HEK293 (cell line): ENCODE results near the gene SLC2A4RG.
A peak's percentile ranks its signal among the peaks of the same experiment; 100 is the strongest.

Experiments used
- CTCF ChIA-PET: fragments of 350-600 bp; formaldehyde crosslinking; extraction: SDS; loops from one replicate; lab custom pipeline; 2021; ENCODE audit warnings: antibody characterized with exemption; lab: Yijun Ruan, JAX
- POLR2A ChIA-PET: fragments of 300-600 bp; formaldehyde crosslinking; extraction: SDS; loops from one replicate; lab custom pipeline; 2020; ENCODE audit warnings: antibody characterized with exemption, inconsistent platforms; lab: Yijun Ruan, JAX
- H3K27ac ChIP-seq: fragments of 200-500 bp; sonication (Bioruptor generic); 2 replicates; pipeline ENCODE4 v1.5.1; 2014; ENCODE audit warnings: low read depth, low read length, control low read depth, inconsistent platforms; ENCODE audit errors: extremely low read depth
- H3K36me3 ChIP-seq, 2 experiments: fragments of 200-500 bp in 1 of 2; sonication (Bioruptor generic) in 1 of 2; 1 replicate in 1 of 2; 2 replicates in 1 of 2; pipeline ENCODE4 v1.5.1; 2014 to 2017; ENCODE audit warnings: inconsistent platforms in 2 of 2, low read length in 2 of 2; ENCODE audit not compliant: control insufficient read depth in 2 of 2, insufficient read depth in 1 of 2
- H3K4me1 ChIP-seq: fragments of 200-500 bp; sonication (Bioruptor generic); 2 replicates; pipeline ENCODE4 v1.5.1; 2014; ENCODE audit warnings: mild to moderate bottlenecking, low read length, inconsistent platforms; ENCODE audit not compliant: control insufficient read depth, insufficient read depth
- H3K4me3 ChIP-seq: 2 replicates; pipeline ENCODE4 v1.5.1; 2011; ENCODE audit warnings: low read depth, mild to moderate bottlenecking, control low read depth, low read length, moderate library complexity
- H3K9me3 ChIP-seq: fragments of 200-500 bp; sonication (Bioruptor generic); 2 replicates; pipeline ENCODE4 v1.5.1; 2014; ENCODE audit warnings: low read depth, low read length, inconsistent platforms; ENCODE audit not compliant: control insufficient read depth, insufficient read depth
- EGR2 ChIP-seq: fragments of 450-650 bp; formaldehyde crosslinking; IDR thresholded peaks from 2 replicates; pipeline ENCODE4 v1.5.1; 2016; ENCODE audit warnings: low read depth, missing biosample characterization, missing genetic modification characterization
- GFI1B ChIP-seq: fragments of 450-650 bp; formaldehyde crosslinking; IDR thresholded peaks from 2 replicates; pipeline ENCODE4 v1.5.1; 2016; ENCODE audit warnings: missing biosample characterization, missing genetic modification characterization
- SCRT2 ChIP-seq: fragments of 450-650 bp; formaldehyde crosslinking; IDR thresholded peaks from 2 replicates; pipeline ENCODE4 v1.5.1; 2016; ENCODE audit warnings: missing biosample characterization, missing genetic modification characterization
- YY1 ChIP-seq: fragments of 450-650 bp; formaldehyde crosslinking; IDR thresholded peaks from 2 replicates; pipeline ENCODE4 v1.5.1; 2018; ENCODE audit warnings: missing biosample characterization, missing genetic modification characterization
- ZBTB21 ChIP-seq: fragments of 450-650 bp; formaldehyde crosslinking; IDR thresholded peaks from 2 replicates; pipeline ENCODE4 v1.5.1; 2017; ENCODE audit warnings: missing biosample characterization, missing genetic modification characterization
- ZFHX2 ChIP-seq: fragments of 450-650 bp; formaldehyde crosslinking; conservative IDR thresholded peaks from 2 replicates; pipeline ENCODE4 v1.5.1; 2016; ENCODE audit warnings: missing biosample characterization, missing genetic modification characterization
- ZIC2 ChIP-seq: fragments of 450-650 bp; formaldehyde crosslinking; IDR thresholded peaks from 2 replicates; pipeline ENCODE4 v1.5.1; 2016; ENCODE audit warnings: missing biosample characterization, missing genetic modification characterization
- ZNF10 ChIP-seq: fragments of 450-650 bp; formaldehyde crosslinking; IDR thresholded peaks from 2 replicates; pipeline ENCODE4 v1.5.1; 2017; ENCODE audit warnings: missing biosample characterization, missing genetic modification characterization
- ZNF146 ChIP-seq: fragments of 450-650 bp; formaldehyde crosslinking; IDR thresholded peaks from 2 replicates; pipeline ENCODE4 v1.5.1; 2016; ENCODE audit warnings: missing biosample characterization, missing genetic modification characterization
- ZNF23 ChIP-seq: fragments of 450-650 bp; formaldehyde crosslinking; IDR thresholded peaks from 2 replicates; pipeline ENCODE4 v1.5.1; 2016; ENCODE audit warnings: missing biosample characterization, missing genetic modification characterization, borderline replicate concordance
- ZNF350 ChIP-seq: fragments of 450-650 bp; formaldehyde crosslinking; IDR thresholded peaks from 2 replicates; pipeline ENCODE4 v1.5.0; 2017; ENCODE audit warnings: missing biosample characterization, mild to moderate bottlenecking, missing genetic modification characterization
- ZNF423 ChIP-seq: fragments of 450-650 bp; formaldehyde crosslinking; IDR thresholded peaks from 2 replicates; pipeline ENCODE4 v1.5.1; 2016; ENCODE audit warnings: missing biosample characterization, missing genetic modification characterization
- ZNF518A ChIP-seq: fragments of 450-650 bp; formaldehyde crosslinking; conservative IDR thresholded peaks from 2 replicates; pipeline ENCODE4 v1.5.1; 2016; ENCODE audit warnings: low read depth, missing biosample characterization, missing genetic modification characterization
- ZNF571 ChIP-seq: fragments of 450-650 bp; formaldehyde crosslinking; IDR thresholded peaks from 2 replicates; pipeline ENCODE4 v1.5.0; 2017; ENCODE audit warnings: missing biosample characterization, missing genetic modification characterization
- ZNF580 ChIP-seq: fragments of 450-650 bp; formaldehyde crosslinking; IDR thresholded peaks from 2 replicates; pipeline ENCODE4 v1.5.1; 2016; ENCODE audit warnings: missing biosample characterization, missing genetic modification characterization
- ZNF610 ChIP-seq: fragments of 450-650 bp; formaldehyde crosslinking; IDR thresholded peaks from 2 replicates; pipeline ENCODE4 v1.5.1; 2016; ENCODE audit warnings: missing biosample characterization, missing genetic modification characterization, borderline replicate concordance
- ZNF660 ChIP-seq: fragments of 450-650 bp; IDR thresholded peaks from 2 replicates; pipeline ENCODE4 v1.5.1; 2018; ENCODE audit warnings: missing biosample characterization, mild to moderate bottlenecking, missing genetic modification characterization
- ZNF785 ChIP-seq: fragments of 450-650 bp; formaldehyde crosslinking; IDR thresholded peaks from 2 replicates; pipeline ENCODE4 v1.5.1; 2016; ENCODE audit warnings: missing biosample characterization, missing genetic modification characterization
- ZSCAN30 ChIP-seq: fragments of 450-650 bp; IDR thresholded peaks from 2 replicates; pipeline ENCODE4 v1.5.1; 2018; ENCODE audit warnings: missing biosample characterization, mild to moderate bottlenecking, missing genetic modification characterization, moderate library complexity
- ZSCAN4 ChIP-seq: fragments of 450-650 bp; formaldehyde crosslinking; IDR thresholded peaks from 2 replicates; pipeline ENCODE4 v1.5.1; 2017; ENCODE audit warnings: missing biosample characterization, missing genetic modification characterization

The SLC2A4RG gene

GRCh38 chr20:63785691-63786131 is 46.1 kb downstream of the SLC2A4RG start:
- no peak overlapping the region for H3K4me3 ChIP-seq
- H3K36me3 ChIP-seq, result peaks cover 0 to 15% of the 10 kb centered on the region in 2 experiments; a peak in 1 of 3 replicates
- TF ChIP-seq ZNF610 (tag by site-specific recombination), result no peak
- no peak for TF ChIP-seq GFI1B (tag by site-specific recombination)
- TF ChIP-seq ZNF146 (tag by site-specific recombination), result no peak
- TF ChIP-seq YY1 (tag by site-specific recombination), result no peak
- TF ChIP-seq ZNF518A, result no peak
- TF ChIP-seq ZSCAN30 (tag by site-specific recombination), result no peak
- TF ChIP-seq ZNF785 (tag by site-specific recombination), result no peak
- TF ChIP-seq ZNF660 (tag by site-specific recombination), result no peak
- no peak for TF ChIP-seq ZNF571 (tag by site-specific recombination)
- TF ChIP-seq ZBTB21 (tag by site-specific recombination), result no peak
- no peaks in the 10 kb centered on the region for H3K9me3 ChIP-seq
- H3K27ac ChIP-seq, result no peak overlapping the region
- ChIA-PET POLR2A (interaction anchor here (1.8 kb wide), 1 partner anchor 79 kb away, joined by 9 read pairs; the partner anchor contains the start of gene TPD52L2), CTCF (interaction anchor here (0.6 to 4.5 kb wide), 9 partner anchors 9 to 188 kb away, joined by 3 to 29 read pairs (median 4); partner anchors contain the start of gene TPD52L2)
- H3K4me1 ChIP-seq, result no peaks in the 10 kb centered on the region

GRCh38 chr20:63787302-63787701 is 47.7 kb downstream of the SLC2A4RG start:
- Histone ChIP-seq H3K36me3 (peaks cover 0 to 15% of the 10 kb centered on the region in 2 experiments; a peak in 1 of 3 replicates), H3K4me1 (no peaks in the 10 kb centered on the region), H3K4me3 (no peak overlapping the region)
- TF ChIP-seq ZNF580 (no peak), ZIC2 (peak; percentile 100), ZNF423 (tag by site-specific recombination) (peak; percentile 62; the same call in 1 of the 2 replicates), ZSCAN4 (tag by site-specific recombination) (no peak), ZNF23 (tag by site-specific recombination) (no peak)
- TF ChIP-seq, all 188 proteins: peak for 2
- H3K9me3 ChIP-seq, result no peaks in the 10 kb centered on the region
- ChIA-PET CTCF (interaction anchor here (0.7 to 4.5 kb wide), 6 partner anchors 12 to 186 kb away, joined by 3 to 29 read pairs (median 5); partner anchors contain the start of gene TPD52L2), POLR2A (no interaction called here)
- H3K27ac ChIP-seq, result no peak overlapping the region

- ChIA-PET CTCF (interaction anchor here (0.6 to 4.5 kb wide), 3 partner anchors 13 to 77 kb away, joined by 3 to 29 read pairs (median 3); partner anchors contain the start of gene TPD52L2), POLR2A (no interaction called here)
- Histone ChIP-seq H3K9me3 (no peaks in the 10 kb centered on the region), H3K4me3 (no peak overlapping the region), H3K4me1 (no peaks in the 10 kb centered on the region), H3K36me3 (peaks cover 0 to 15% of the 10 kb centered on the region in 2 experiments; a peak in 1 of 3 replicates), H3K27ac (no peak overlapping the region)
- TF ChIP-seq ZFHX2 (tag by site-specific recombination), result peak; percentile 49; the same call in 1 of the 2 replicates
- TF ChIP-seq ZNF10 (tag by site-specific recombination), result no peak
- TF ChIP-seq EGR2 (tag by site-specific recombination), result peak; percentile 68; the same call in 1 of the 2 replicates
- no peak for TF ChIP-seq ZNF350 (tag by site-specific recombination)
- no peak for TF ChIP-seq SCRT2 (tag by site-specific recombination)
Observed at GRCh38 chr20:63787749-63788148, 48.2 kb downstream of the SLC2A4RG start.
